B cell (primary cell): ENCODE results near the gene SERPINI1. TPM values are rescaled to one million over a fixed set of nuclear protein-coding genes. Genes with fewer than 3 reads are reported as not detected.
"Not testable (repeated sequence)": the region's sequence is repeated elsewhere in the genome, so short reads cannot be mapped to it uniquely, and the experiment has no call there.

Experiments
- ATAC-seq: fragments of 200-7000 bp; cut with Tn5 transposase; one replicate; pipeline ENCODE4 v1.10.0; 2021; ENCODE audit warnings: low read depth, mild to moderate bottlenecking, moderate number of reproducible peaks, moderate library complexity
- CTCF ChIA-PET: fragments of 350-600 bp; sonication (Branson Sonifier 250); formaldehyde crosslinking; loops from one replicate; lab custom pipeline; 2021; ENCODE audit warnings: antibody characterized with exemption, inconsistent platforms; lab: Charles Lee
- POLR2A ChIA-PET: fragments of 350-600 bp; sonication (Branson Sonifier 250); formaldehyde crosslinking; loops from one replicate; lab custom pipeline; 2021; ENCODE audit warnings: antibody characterized with exemption; lab: Charles Lee
- DNase-seq: peaks from one replicate; pipeline ENCODE4 v3.0.0; 2013
- H2AFZ ChIP-seq: 2 replicates; pipeline ENCODE4 v1.6.1; 2012; ENCODE audit warnings: mild to moderate bottlenecking, low read depth, low read length; ENCODE audit not compliant: insufficient read depth, poor library complexity, severe bottlenecking
- H3K27ac ChIP-seq, 2 donors: 1 replicate in 1 of 2; 2 replicates in 1 of 2; pipeline ENCODE4 v1.5.1; 2012 to 2013; ENCODE audit warnings: low read length in 2 of 2, mild to moderate bottlenecking in 2 of 2, moderate library complexity in 1 of 2
- H3K27me3 ChIP-seq, 4 experiments: fragments of 200-600 bp in 1 of 4; sonication (generic) in 1 of 4; replicated peaks in 1 of 4; 1 replicate in 2 of 4; 2 replicates in 2 of 4; pipeline versions ENCODE4 v1.6.1 to v1.7.0; 2013 to 2016; ENCODE audit warnings: low read length in 3 of 4, mild to moderate bottlenecking in 2 of 4, mixed read lengths in 1 of 4, moderate library complexity in 1 of 4; ENCODE audit not compliant: insufficient read depth in 4 of 4, control insufficient read depth in 3 of 4; ENCODE audit errors: control extremely low read depth in 1 of 4
- H3K36me3 ChIP-seq, 2 experiments: replicated peaks in 1 of 2; 1 replicate in 1 of 2; 2 replicates in 1 of 2; pipeline versions ENCODE4 v1.6.1 to v1.7.1; 2013; ENCODE audit warnings: low read length in 1 of 2; ENCODE audit not compliant: insufficient read depth in 2 of 2, control insufficient read depth in 1 of 2; ENCODE audit errors: control extremely low read depth in 1 of 2, extremely low read depth in 1 of 2
- H3K4me1 ChIP-seq, 2 donors: fragments of 200-600 bp in 1 of 2; sonication (generic) in 1 of 2; 1 replicate in 1 of 2; 2 replicates in 1 of 2; pipeline versions ENCODE4 v1.5.1 to v1.6.1; 2013 to 2017; ENCODE audit warnings: low read length in 2 of 2; ENCODE audit not compliant: control insufficient read depth in 2 of 2, insufficient read depth in 2 of 2
- H3K4me2 ChIP-seq: replicated peaks from 2 replicates; pipeline ENCODE3; 2012; ENCODE audit warnings: mild to moderate bottlenecking, low read depth, low read length; ENCODE audit not compliant: poor library complexity, severe bottlenecking
- H3K4me3 ChIP-seq, 5 experiments: fragments of 200-600 bp in 1 of 5; sonication (generic) in 1 of 5; 1 replicate in 3 of 5; 2 replicates in 2 of 5; pipeline versions ENCODE4 v1.5.1 to v1.7.0; 2011 to 2016; ENCODE audit warnings: low read length in 4 of 5, mild to moderate bottlenecking in 4 of 5, low read depth in 2 of 5, control low read depth in 1 of 5, moderate library complexity in 1 of 5; ENCODE audit not compliant: insufficient read depth in 1 of 5; ENCODE audit errors: control extremely low read depth in 1 of 5, extremely low read depth in 1 of 5
- H3K79me2 ChIP-seq: fragments of 200-600 bp; sonication (generic); one replicate; pipeline ENCODE4 v1.6.0; 2016; ENCODE audit warnings: low read length; ENCODE audit not compliant: control insufficient read depth, insufficient read depth
- H3K9ac ChIP-seq: fragments of 200-600 bp; sonication (generic); 2 replicates; pipeline ENCODE4 v1.6.1; 2017; ENCODE audit warnings: mild to moderate bottlenecking, low read length, moderate library complexity
- H3K9me3 ChIP-seq, 3 donors: one replicate each; pipeline versions ENCODE4 v1.6.1 to v1.7.1; 2013; ENCODE audit warnings: low read length in 2 of 3; ENCODE audit not compliant: control insufficient read depth in 2 of 3, insufficient read depth in 1 of 3; ENCODE audit errors: control extremely low read depth in 1 of 3
- H4K20me1 ChIP-seq: 2 replicates; pipeline ENCODE4 v1.6.0; 2012; ENCODE audit warnings: mild to moderate bottlenecking, low read length; ENCODE audit not compliant: insufficient read depth, control insufficient read depth, poor library complexity, severe bottlenecking
- H3K27ac Mint-ChIP-seq: one replicate; pipeline ENCODE4 v1.8.0; 2021; ENCODE audit warnings: mixed read lengths
- H3K27me3 Mint-ChIP-seq: one replicate; pipeline ENCODE4 v1.8.0; 2021; ENCODE audit warnings: mixed read lengths
- H3K4me1 Mint-ChIP-seq: one replicate; pipeline ENCODE4 v1.8.0; 2021; ENCODE audit warnings: mixed read lengths
- H3K4me3 Mint-ChIP-seq: one replicate; pipeline ENCODE4 v1.8.0; 2021; ENCODE audit warnings: mixed read lengths
- H3K9me3 Mint-ChIP-seq: one replicate; pipeline ENCODE4 v1.8.0; 2022; ENCODE audit warnings: mixed read lengths; ENCODE audit not compliant: insufficient read depth
- CTCF ChIP-seq: fragments of 200-600 bp; IDR thresholded peaks from one replicate; pipeline ENCODE4 v1.8.0; 2022; ENCODE audit warnings: antibody characterized with exemption, mild to moderate bottlenecking
- EZH2 ChIP-seq: IDR thresholded peaks from 2 replicates; pipeline ENCODE4 v1.6.1; 2012; ENCODE audit warnings: borderline replicate concordance, low read depth, mild to moderate bottlenecking, moderate library complexity, low read length; ENCODE audit not compliant: insufficient read depth, poor library complexity, severe bottlenecking
- WGBS: methylation state at CpG from one replicate; pipeline ENCODE4 v1.1.5; 2013; ENCODE audit warnings: missing lambda C conversion rate; ENCODE audit not compliant: insufficient coverage; 5-methylcytosine and 5-hydroxymethylcytosine counted together
- intact Hi-C: fragments of 100-400 bp; cut with micrococcal nuclease; formaldehyde crosslinking; loops from one replicate; pipeline ENCODE4 v1.10.0; 2022
- polyA plus RNA-seq: library from polyadenylated mRNA; depleted of rRNA; stranded (reverse); fragments of >200 nt; gene quantifications from 2 replicates; pipeline ENCODE4 v1.2.3, GENCODE V29; 2012
- total RNA-seq, 2 donors: library from RNA; stranded (reverse); fragments of 120-200 nt in 1 of 2; gene quantifications; 1 replicate in 1 of 2; 2 replicates in 1 of 2; pipeline versions ENCODE4 v1.2.3 to v1.2.4, GENCODE V29; 2013 to 2022

Gene SERPINI1
- total and polyA plus RNA-seq, 2 donors (not counting 1 experiment from before 2014, with no cell fraction given) = 6.8 to 7.0 TPM

- no peak for ATAC-seq
Measured at GRCh38 chr3:167821248-167821805, 85.8 kb downstream of the SERPINI1 start.

GRCh38 chr3:167823738-167824137 is 88.2 kb downstream of the SERPINI1 start:
- Histone ChIP-seq H3K9me3 (peaks cover 0 to 10% (median 0%) of the 10 kb centered on the region in 3 donors), H4K20me1 (no peaks in the 10 kb centered on the region), H3K9ac (no peak overlapping the region), H3K27me3 (no peaks in the 10 kb centered on the region), H2AFZ (no peak overlapping the region), H3K36me3 (no peaks in the 10 kb centered on the region), H3K4me3 (no peak overlapping the region), H3K27ac (no peak overlapping the region), H3K4me1 (peaks cover 2 to 3% of the 10 kb centered on the region in 2 donors), H3K4me2 (no peak overlapping the region), H3K79me2 (no peaks in the 10 kb centered on the region)
- no peak for TF ChIP-seq EZH2
- Mint-ChIP-seq H3K27me3 (no peaks in the 10 kb centered on the region), H3K9me3 (no peaks in the 10 kb centered on the region), H3K4me3 (no peak overlapping the region), H3K27ac (no peak overlapping the region), H3K4me1 (peaks cover under 1% of the 10 kb centered on the region)
- WGBS = no CpG with 5 or more reads among the region's 3 CpGs
- intact Hi-C loops = no loop called here
- POLR2A ChIA-PET = no interaction called here
- DNase-seq (no peak), ATAC-seq (no peak)
- CTCF ChIA-PET = no interaction called here

More at GRCh38 chr3:167821248-167821805, 85.8 kb downstream of the SERPINI1 start:
- no peaks in the 10 kb centered on the region for H3K9me3 Mint-ChIP-seq
- TF ChIP-seq EZH2 (no peak), CTCF (no peak)
- no peak overlapping the region for H3K27ac ChIP-seq
- no peaks in the 10 kb centered on the region for H3K27me3 Mint-ChIP-seq
- intact Hi-C loops = no loop called here
- H4K20me1 ChIP-seq = no peaks in the 10 kb centered on the region
- no peaks in the 10 kb centered on the region for H3K36me3 ChIP-seq
- ChIA-PET CTCF (interaction anchor here (1.2 kb wide), 1 partner anchor 60 kb away, joined by 3 read pairs; no protein-coding TSS in a partner anchor), POLR2A (no interaction called here)
- H3K4me1 ChIP-seq = no peaks in the 10 kb centered on the region
- H3K79me2 ChIP-seq = no peaks in the 10 kb centered on the region
- H3K27ac Mint-ChIP-seq = no peak overlapping the region
- no peak overlapping the region for H3K4me3 Mint-ChIP-seq
- H3K4me2 ChIP-seq = no peak overlapping the region
- no peaks in the 10 kb centered on the region for H3K27me3 ChIP-seq
- no peaks in the 10 kb centered on the region for H3K4me1 Mint-ChIP-seq
- H3K9ac ChIP-seq = no peak overlapping the region
- peaks cover 0 to 10% (median 0%) of the 10 kb centered on the region in 3 donors for H3K9me3 ChIP-seq
- H2AFZ ChIP-seq = no peak overlapping the region
- H3K4me3 ChIP-seq = no peak overlapping the region
- 99% methylated on average over 11 of the region's 12 CpGs for WGBS
- DNase-seq = no peak

- H3K4me1 Mint-ChIP-seq = peaks cover 22% of the 10 kb centered on the region
- POLR2A ChIA-PET, H3K36me3 ChIP-seq, H3K27ac Mint-ChIP-seq, H3K4me2 ChIP-seq, H3K27ac ChIP-seq, H2AFZ ChIP-seq, H3K27me3 Mint-ChIP-seq, H3K9me3 ChIP-seq, H3K27me3 ChIP-seq, DNase-seq, intact Hi-C loops, H4K20me1 ChIP-seq, H3K79me2 ChIP-seq, ATAC-seq, H3K4me3 Mint-ChIP-seq, H3K9ac ChIP-seq, H3K9me3 Mint-ChIP-seq, H3K4me3 ChIP-seq, CTCF ChIA-PET: not testable (repeated sequence)
- peaks cover 23 to 27% of the 10 kb centered on the region in 2 donors for H3K4me1 ChIP-seq
- 98% methylated on average over 8 of the region's 11 CpGs for WGBS
Measured at GRCh38 chr3:167827588-167827987, 92.1 kb downstream of the SERPINI1 start.
